NT2/D1 (cell line): ENCODE measurements around the gene XRCC3.

Experiments used
- SUZ12 ChIP-seq: IDR thresholded peaks from 2 replicates; pipeline ENCODE4 v1.6.1; 2011; ENCODE audit not compliant: insufficient read length, insufficient read depth; ENCODE audit errors: extremely low read depth
- ZNF274 ChIP-seq: IDR thresholded peaks from 2 replicates; pipeline ENCODE4 v1.6.1; 2011; ENCODE audit warnings: mild to moderate bottlenecking, low read depth, low read length

- TF ChIP-seq SUZ12 = no peak
- TF ChIP-seq ZNF274 = no peak
These were observed 12.9 kb upstream of the XRCC3 start for GRCh38 chr14:103728141-103728540.
